ENCODE data around the gene SLC12A2. TPM values are rescaled to one million over a fixed set of nuclear protein-coding genes. Genes with fewer than 3 reads are reported as not detected.

SLC12A2 gene
- total RNA-seq, 1 experiment from 2014 or later = 41.2 TPM

GRCh38 chr5:128144491-128144890 lies 60.9 kb downstream of the SLC12A2 start:
- no peaks in the 10 kb centered on the region for H3K27me3 ChIP-seq (ENCODE audit: insufficient read depth, low read length)
- TF ChIP-seq CEBPB (IDR thresholded peaks at IDR 0.05; ENCODE audit: low read depth) (no peak), JUND (IDR thresholded peaks at IDR 0.05) (no peak)
- H3K9me3 ChIP-seq (ENCODE audit: control insufficient read depth in 1 of 2, insufficient read depth in 1 of 2, low read depth in 1 of 2, low read length in 2 of 2) = no peaks in the 10 kb centered on the region
- CTCF ChIA-PET = no interaction called here
- no peaks in the 10 kb centered on the region for H4K20me1 ChIP-seq (ENCODE audit: insufficient read depth)
- BruUV-seq (replicated peaks) = no TSS peak
- ATAC-seq (no peak), DNase-seq (ENCODE audit: low read depth, low spot score) (no peak)
- POLR2A ChIA-PET = no interaction called here
- H3K9me2 ChIP-seq (ENCODE audit: insufficient read depth) = no peaks in the 10 kb centered on the region
- no peaks in the 10 kb centered on the region for H3K79me2 ChIP-seq (ENCODE audit: insufficient read depth, low read length)
- H2AFZ ChIP-seq (ENCODE audit: low read depth, low read length, poor library complexity, severe bottlenecking) = no peak overlapping the region
- no peak overlapping the region for H3K9ac ChIP-seq (ENCODE audit: low read length)
- RAD21 ChIA-PET (ENCODE audit: low non-redundant PET in 1 of 2, low total read pairs in 2 of 2, uncharacterized antibody in 2 of 2, unreplicated experiment in 2 of 2) = no interaction called here
- no peaks in the 10 kb centered on the region for H3K4me1 ChIP-seq (ENCODE audit: control insufficient read depth in 1 of 2, insufficient read depth in 2 of 2, low read length in 2 of 2)
- H3K36me3 ChIP-seq (ENCODE audit: control insufficient read depth in 1 of 2, insufficient read depth in 2 of 2, low read length in 2 of 2) = peaks cover 0 to 6% of the 10 kb centered on the region in 2 experiments; a peak in 1 of 4 replicates
- H3K27ac ChIP-seq (ENCODE audit: low read depth, low read length) = no peak overlapping the region
- H3K4me3 ChIP-seq (replicated peaks in 1 of 2; ENCODE audit: low read depth in 1 of 2, low read length in 2 of 2) = no peak overlapping the region
- intact Hi-C loops (cut with micrococcal nuclease) = no loop called here
- H3K4me2 ChIP-seq (ENCODE audit: low read length) = no peak overlapping the region

- Histone ChIP-seq H3K4me2 (ENCODE audit: low read length) (no peak overlapping the region), H3K79me2 (ENCODE audit: insufficient read depth, low read length) (no peaks in the 10 kb centered on the region), H4K20me1 (ENCODE audit: insufficient read depth) (no peaks in the 10 kb centered on the region), H3K27ac (ENCODE audit: low read depth, low read length) (no peak overlapping the region), H3K9ac (ENCODE audit: low read length) (no peak overlapping the region), H3K36me3 (ENCODE audit: control insufficient read depth in 1 of 2, insufficient read depth in 2 of 2, low read length in 2 of 2) (peaks cover 1 to 2% of the 10 kb centered on the region in 2 experiments; a peak in 2 of 4 replicates), H3K27me3 (ENCODE audit: insufficient read depth, low read length) (no peaks in the 10 kb centered on the region), H2AFZ (ENCODE audit: low read depth, low read length, poor library complexity, severe bottlenecking) (no peak overlapping the region), H3K9me3 (ENCODE audit: control insufficient read depth in 1 of 2, insufficient read depth in 1 of 2, low read depth in 1 of 2, low read length in 2 of 2) (no peaks in the 10 kb centered on the region), H3K4me3 (replicated peaks in 1 of 2; ENCODE audit: low read depth in 1 of 2, low read length in 2 of 2) (no peak overlapping the region), H3K4me1 (ENCODE audit: control insufficient read depth in 1 of 2, insufficient read depth in 2 of 2, low read length in 2 of 2) (no peaks in the 10 kb centered on the region), H3K9me2 (ENCODE audit: insufficient read depth) (no peaks in the 10 kb centered on the region)
- ChIA-PET POLR2A (no interaction called here), RAD21 (ENCODE audit: low non-redundant PET in 1 of 2, low total read pairs in 2 of 2, uncharacterized antibody in 2 of 2, unreplicated experiment in 2 of 2) (no interaction called here), CTCF (no interaction called here)
- ATAC-seq (no peak), DNase-seq (ENCODE audit: low read depth, low spot score) (no peak)
- no peak for TF ChIP-seq CEBPB (IDR thresholded peaks at IDR 0.05; ENCODE audit: low read depth)
- no peak for TF ChIP-seq POLR2A (IDR thresholded peaks at IDR 0.05; ENCODE audit: borderline replicate concordance, extremely low read depth, insufficient read depth, insufficient read length)
- TF ChIP-seq ZBTB33 (IDR thresholded peaks at IDR 0.05; ENCODE audit: extremely low read depth, insufficient replicate concordance, low read length) = no peak
- intact Hi-C loops (cut with micrococcal nuclease) = no loop called here
- BruUV-seq (replicated peaks) = no TSS peak
Measured at GRCh38 chr5:128146671-128147070, 63.1 kb downstream of the SLC12A2 start.

Measured in HCT116 (cell line).